Fibroblast of skin of right biceps (primary cell): ENCODE data around the gene CNTD1.

Experiments used
- DNase-seq: peaks from one replicate; pipeline ENCODE4 v3.0.0-alpha.2; 2013

The CNTD1 gene

GRCh38 chr17:42779936-42780850 lies 18.5 kb upstream of the CNTD1 start, which contains the start of gene WNK4:
Gene WNK4 (plus strand): TSS chr17:42780610. CDS start chr17:42780699, 89 bp downstream.
- peak; percentile 67 for DNase-seq

GRCh38 chr17:42780851-42781638 lies 17.6 kb upstream of the CNTD1 start:
- no peak for DNase-seq

GRCh38 chr17:42781639-42782165 lies 17.0 kb upstream of the CNTD1 start:
- DNase-seq, result no peak

- DNase-seq, result peak; percentile 44
Measured at GRCh38 chr17:42782166-42783061, 16.2 kb upstream of the CNTD1 start.

GRCh38 chr17:42783062-42783790 lies 15.4 kb upstream of the CNTD1 start:
- DNase-seq, result peak; percentile 93

GRCh38 chr17:42783791-42784138 lies 14.9 kb upstream of the CNTD1 start:
- DNase-seq, result no peak

- DNase-seq, result peak; percentile 39
Measured at GRCh38 chr17:42784409-42784808, 14.3 kb upstream of the CNTD1 start.

GRCh38 chr17:42784811-42785592 lies 13.7 kb upstream of the CNTD1 start:
- DNase-seq, result no peak

- no peak for DNase-seq
Measured at GRCh38 chr17:42787266-42787665, 11.4 kb upstream of the CNTD1 start.

- DNase-seq, result no peak
Measured at GRCh38 chr17:42791948-42792347, 6.7 kb upstream of the CNTD1 start.

- DNase-seq, result no peak
Measured at GRCh38 chr17:42792545-42792944, 6.1 kb upstream of the CNTD1 start.

GRCh38 chr17:42795061-42795460 lies 3.6 kb upstream of the CNTD1 start:
- DNase-seq, result no peak

- DNase-seq, result no peak
Measured at GRCh38 chr17:42795465-42795864, 3.2 kb upstream of the CNTD1 start.

- DNase-seq, result no peak
Measured at GRCh38 chr17:42796066-42796758, 2.4 kb upstream of the CNTD1 start.

- no peak for DNase-seq
Measured at GRCh38 chr17:42797067-42798007, 1.3 kb upstream of the CNTD1 start.

- DNase-seq, result no peak
Measured at GRCh38 chr17:42798011-42798382, 664 bp upstream of the CNTD1 start.

GRCh38 chr17:42803074-42803883 lies 4.6 kb downstream of the CNTD1 start:
- no peak for DNase-seq

GRCh38 chr17:42804918-42805367 lies 6.3 kb downstream of the CNTD1 start:
- no peak for DNase-seq
